HG03354 (cell line): ENCODE measurements around the gene CCDC186.

Experiments
- ATAC-seq: cut with Tn5 transposase; IDR thresholded peaks from one replicate; pipeline ENCODE4 v1.9.1; 2021; ENCODE audit warnings: mild to moderate bottlenecking; ENCODE audit not compliant: unreplicated experiment, poor library complexity, severe bottlenecking

Gene CCDC186

DNA sequence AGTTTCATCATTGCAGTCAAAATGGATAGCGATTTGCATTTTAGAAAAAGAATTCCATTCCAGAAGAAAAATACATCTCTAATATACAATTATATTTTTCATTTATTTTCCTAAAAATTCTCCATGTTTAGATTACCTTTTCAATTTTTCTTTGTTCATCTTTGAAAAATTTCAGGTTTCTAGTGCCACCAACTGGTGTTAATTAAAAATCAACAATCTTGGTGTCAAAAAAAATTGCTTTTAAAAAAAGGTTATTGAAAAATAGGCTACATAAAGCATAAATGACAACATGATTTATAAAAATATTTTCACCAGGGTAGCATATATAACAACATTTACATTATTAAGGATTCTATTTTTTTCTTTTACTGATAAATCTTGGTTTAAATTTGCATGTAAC is 53.0 kb downstream of the CCDC186 start:
- no peak for ATAC-seq

- ATAC-seq: no peak
Measured at GRCh38 chr10:114118514-114118913, 55.5 kb downstream of the CCDC186 start.

DNA sequence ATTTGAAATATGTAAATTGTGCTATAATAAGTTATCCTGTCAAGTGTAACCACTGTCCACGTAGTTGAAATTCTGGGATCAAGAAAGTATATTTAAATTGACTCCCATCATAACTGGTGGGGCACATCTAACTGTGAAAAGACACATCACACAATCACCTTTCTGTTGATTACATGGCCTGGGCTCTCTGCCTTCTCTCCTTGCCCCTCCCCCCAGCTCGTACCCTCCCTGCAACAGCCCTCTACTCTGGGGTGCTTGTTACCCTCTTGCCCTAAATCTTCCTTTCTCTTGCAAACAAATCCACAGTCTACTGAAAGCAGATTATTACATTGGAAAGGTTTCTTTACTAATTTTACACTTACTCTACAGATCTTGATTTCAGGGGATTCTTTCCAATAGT is 56.3 kb downstream of the CCDC186 start:
- no peak for ATAC-seq

GRCh38 chr10:114115661-114116445 is 58.1 kb downstream of the CCDC186 start:
- ATAC-seq: no peak

GRCh38 chr10:114110174-114110972 is 63.6 kb downstream of the CCDC186 start:
- ATAC-seq: no peak

- no peak for ATAC-seq
Measured at GRCh38 chr10:114103284-114103683, 70.7 kb downstream of the CCDC186 start.

- ATAC-seq: no peak
Measured at GRCh38 chr10:114102256-114102655, 71.7 kb downstream of the CCDC186 start.

GRCh38 chr10:114100848-114101741 is 72.9 kb downstream of the CCDC186 start:
- ATAC-seq: no peak

GRCh38 chr10:114096864-114097263 is 77.1 kb downstream of the CCDC186 start:
- ATAC-seq: no peak

GRCh38 chr10:114095559-114096337 is 78.3 kb downstream of the CCDC186 start:
- no peak for ATAC-seq

GRCh38 chr10:114094795-114095194 is 79.2 kb downstream of the CCDC186 start:
- no peak for ATAC-seq

GRCh38 chr10:114087655-114088054 is 86.3 kb downstream of the CCDC186 start:
- ATAC-seq: no peak

- ATAC-seq: no peak
Measured at GRCh38 chr10:114087255-114087654, 86.7 kb downstream of the CCDC186 start.

GRCh38 chr10:114084215-114084614 is 89.8 kb downstream of the CCDC186 start:
- no peak for ATAC-seq

DNA sequence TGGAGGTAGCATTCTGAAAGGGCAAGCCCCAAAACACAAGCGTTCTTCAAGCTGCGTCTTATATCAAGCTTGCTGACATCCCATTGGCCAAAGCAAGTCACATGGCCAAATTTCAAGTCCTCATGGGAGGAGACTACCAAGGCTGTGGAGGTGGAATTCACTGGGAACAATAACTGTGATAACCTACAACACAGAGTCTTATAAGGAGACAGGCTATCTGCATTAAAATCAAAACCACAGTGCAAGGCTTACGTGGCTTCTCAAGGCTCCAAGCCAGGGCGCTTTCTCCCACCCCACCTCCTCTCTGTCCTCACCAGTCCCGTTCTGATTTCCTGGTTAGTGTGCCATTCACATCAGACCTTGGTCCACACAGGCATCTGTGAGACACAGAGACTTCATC is 91.0 kb downstream of the CCDC186 start:
- no peak for ATAC-seq

DNA sequence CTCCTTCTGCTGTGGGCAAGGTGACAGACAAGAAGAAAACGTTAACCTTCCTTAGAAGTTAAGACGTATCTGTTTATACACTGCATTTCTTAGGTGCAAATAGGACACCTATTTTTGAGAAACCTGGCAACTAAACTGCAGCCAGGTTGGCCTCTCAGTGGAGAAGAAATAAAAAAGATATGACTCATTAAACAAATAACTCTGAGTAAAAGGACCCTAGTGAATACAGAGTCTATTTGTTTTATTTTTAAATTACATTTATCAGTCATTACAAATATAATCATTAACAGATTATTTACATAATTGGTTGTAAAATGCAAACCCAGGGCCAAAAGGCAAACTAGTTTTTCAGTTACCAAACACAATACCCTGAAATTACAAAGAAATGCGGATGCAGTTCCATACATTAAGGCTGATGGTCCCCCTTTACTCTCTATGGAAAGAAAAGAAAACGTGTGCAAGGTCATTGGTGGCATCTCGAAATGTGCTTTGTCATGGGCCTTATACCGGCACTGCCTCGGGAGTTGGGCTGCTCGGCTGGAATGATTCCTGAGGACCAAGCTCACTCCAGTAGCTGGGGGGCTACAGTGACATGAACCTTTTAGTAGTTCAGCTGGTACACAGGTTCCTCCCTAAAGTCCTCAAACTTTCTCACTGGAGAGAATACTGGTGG is 92.0 kb downstream of the CCDC186 start:
- ATAC-seq: no peak

DNA sequence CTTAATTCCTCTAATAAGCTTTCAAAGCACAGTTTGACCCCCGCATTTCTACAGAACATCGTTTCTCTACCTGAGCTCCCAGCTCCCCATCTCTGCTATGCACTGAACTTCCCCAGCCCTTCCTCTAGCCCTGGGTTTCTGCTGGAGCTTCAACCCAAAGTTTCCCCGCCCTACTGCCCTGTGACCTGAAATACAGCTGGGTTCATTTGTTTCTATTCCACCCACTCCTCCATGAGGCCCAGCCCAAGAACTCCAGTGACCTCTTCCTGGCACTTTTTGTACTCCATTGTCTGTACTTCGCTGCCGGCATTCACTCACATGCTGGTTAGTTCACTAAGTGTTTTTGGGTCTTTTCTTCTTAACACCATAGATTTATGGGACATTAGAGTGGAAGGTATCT is 94.6 kb downstream of the CCDC186 start:
- ATAC-seq: no peak

DNA sequence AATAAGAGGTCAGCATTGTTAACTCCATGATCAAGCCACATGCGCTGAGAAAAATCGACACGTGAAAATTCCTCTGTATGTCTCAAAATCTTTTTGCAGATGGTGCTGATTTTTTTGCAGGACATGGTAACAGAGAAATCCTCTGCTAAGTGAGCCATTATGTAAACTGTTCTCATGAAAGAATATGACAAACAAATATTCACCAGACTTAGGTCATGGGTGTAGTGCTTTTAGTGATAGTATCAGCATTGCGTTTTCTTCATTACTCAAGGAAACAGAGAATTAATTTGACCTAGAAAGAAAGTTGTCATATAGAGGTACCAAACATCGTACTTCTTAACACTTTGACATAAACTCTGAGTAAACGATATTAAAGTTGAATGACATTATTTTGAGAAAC is 95.7 kb downstream of the CCDC186 start:
- ATAC-seq: no peak

GRCh38 chr10:114077815-114078219 is 96.2 kb downstream of the CCDC186 start:
- no peak for ATAC-seq
